Thyroid gland (tissue), 4 donors: Measurements from ENCODE around the gene SGSH.

Experiments
- CTCF ChIP-seq, 6 experiments: fragments of 200-600 bp in 3 of 6; fragments of 450-650 bp in 3 of 6; sonication (generic) in 3 of 6; IDR thresholded peaks; one replicate each; pipeline ENCODE4 v1.5.1; 2016 to 2019; ENCODE audit warnings: antibody characterized with exemption in 6 of 6, mild to moderate bottlenecking in 2 of 6, inconsistent platforms in 1 of 6, moderate library complexity in 1 of 6
- POLR2A ChIP-seq, 2 donors: fragments of 450-650 bp; IDR thresholded peaks; one replicate each; pipeline ENCODE4 v1.6.1; 2017; ENCODE audit warnings: antibody characterized with exemption in 2 of 2, mild to moderate bottlenecking in 2 of 2, moderate library complexity in 1 of 2

- TF ChIP-seq CTCF (IDR thresholded peaks at IDR 0.05) (no peak), POLR2A (IDR thresholded peaks at IDR 0.05) (no peak)
Observed at GRCh38 chr17:80267391-80267790, 47.3 kb upstream of the SGSH start.
